ENCODE data around the gene PTGES3.

DNA sequence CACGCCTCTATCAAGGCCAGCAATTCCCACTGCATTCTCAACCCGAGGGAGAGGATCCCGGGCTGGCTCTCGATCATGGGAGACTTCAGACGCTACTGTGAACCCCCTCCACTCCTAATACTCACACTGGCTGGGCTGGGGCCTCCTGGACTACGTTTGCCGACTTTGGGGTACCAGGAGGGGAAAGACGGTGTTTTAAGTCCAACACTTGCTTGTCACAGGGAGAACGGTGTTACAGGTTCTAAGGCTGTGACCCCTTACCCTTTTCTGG, 36.6 kb upstream of the PTGES3 start:
- TF ChIP-seq, protein P1, sequence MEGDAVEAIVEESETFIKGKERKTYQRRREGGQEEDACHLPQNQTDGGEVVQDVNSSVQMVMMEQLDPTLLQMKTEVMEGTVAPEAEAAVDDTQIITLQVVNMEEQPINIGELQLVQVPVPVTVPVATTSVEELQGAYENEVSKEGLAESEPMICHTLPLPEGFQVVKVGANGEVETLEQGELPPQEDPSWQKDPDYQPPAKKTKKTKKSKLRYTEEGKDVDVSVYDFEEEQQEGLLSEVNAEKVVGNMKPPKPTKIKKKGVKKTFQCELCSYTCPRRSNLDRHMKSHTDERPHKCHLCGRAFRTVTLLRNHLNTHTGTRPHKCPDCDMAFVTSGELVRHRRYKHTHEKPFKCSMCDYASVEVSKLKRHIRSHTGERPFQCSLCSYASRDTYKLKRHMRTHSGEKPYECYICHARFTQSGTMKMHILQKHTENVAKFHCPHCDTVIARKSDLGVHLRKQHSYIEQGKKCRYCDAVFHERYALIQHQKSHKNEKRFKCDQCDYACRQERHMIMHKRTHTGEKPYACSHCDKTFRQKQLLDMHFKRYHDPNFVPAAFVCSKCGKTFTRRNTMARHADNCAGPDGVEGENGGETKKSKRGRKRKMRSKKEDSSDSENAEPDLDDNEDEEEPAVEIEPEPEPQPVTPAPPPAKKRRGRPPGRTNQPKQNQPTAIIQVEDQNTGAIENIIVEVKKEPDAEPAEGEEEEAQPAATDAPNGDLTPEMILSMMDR (IDR thresholded peaks at IDR 0.05) = no peak
- no peak for TF ChIP-seq POLR2A (IDR thresholded peaks at IDR 0.05)
